ENCODE data around the gene LRRC41.
"Not testable (repeated sequence)": the region's sequence is repeated elsewhere in the genome, so short reads cannot be mapped to it uniquely, and the experiment has no call there.

GRCh38 chr1:46329807-46330206 lies 26.4 kb upstream of the LRRC41 start:
- not testable (repeated sequence) for TF ChIP-seq EZH2 (IDR thresholded peaks at IDR 0.05); POLR2AphosphoS5 (IDR thresholded peaks at IDR 0.05; ENCODE audit: borderline replicate concordance, low read depth, low read length)
